Right renal cortex interstitium (tissue), 3 donors: ENCODE data around the gene MAF. TPM values are rescaled to one million over a fixed set of nuclear protein-coding genes. Genes with fewer than 3 reads are reported as not detected.

Experiments used
- DNase-seq, 3 donors: peaks; one replicate each; pipeline ENCODE4 v3.0.0-alpha.2; 2013; ENCODE audit warnings: low read depth in 3 of 3, low spot score in 2 of 3
- polyA plus RNA-seq, 3 donors: library from polyadenylated mRNA; unstranded; fragments of 120-200 nt; gene quantifications; one replicate each; pipeline ENCODE4 v1.2.1, GENCODE V29; 2013; ENCODE audit not compliant: insufficient read length in 3 of 3

Gene MAF
- polyA plus RNA-seq, 3 donors, result 38.2 to 47.0 (median 44.6) TPM

DNA sequence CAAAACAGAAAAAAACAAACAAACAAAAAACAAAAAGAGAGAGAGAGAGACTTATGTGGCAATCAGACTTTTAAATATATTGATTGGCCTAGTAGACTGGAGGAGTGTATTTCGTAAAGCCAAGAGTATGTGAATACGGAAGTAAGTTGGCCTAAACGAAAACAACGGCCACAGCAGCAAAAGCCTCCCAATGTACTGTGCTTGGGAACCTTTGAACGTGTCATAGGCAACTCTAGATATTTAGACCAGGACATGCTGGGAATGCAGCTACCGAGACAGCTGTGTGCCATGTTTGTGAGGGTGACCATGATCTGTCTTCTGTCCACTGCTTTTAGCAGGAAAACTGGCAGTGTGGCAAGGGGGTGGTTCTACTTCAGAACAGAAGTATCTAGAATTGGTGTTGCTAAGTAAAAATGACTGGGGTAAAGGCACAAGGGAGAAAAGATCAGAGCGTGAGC is 7.4 kb downstream of the MAF start:
- DNase-seq, result no peak

DNA sequence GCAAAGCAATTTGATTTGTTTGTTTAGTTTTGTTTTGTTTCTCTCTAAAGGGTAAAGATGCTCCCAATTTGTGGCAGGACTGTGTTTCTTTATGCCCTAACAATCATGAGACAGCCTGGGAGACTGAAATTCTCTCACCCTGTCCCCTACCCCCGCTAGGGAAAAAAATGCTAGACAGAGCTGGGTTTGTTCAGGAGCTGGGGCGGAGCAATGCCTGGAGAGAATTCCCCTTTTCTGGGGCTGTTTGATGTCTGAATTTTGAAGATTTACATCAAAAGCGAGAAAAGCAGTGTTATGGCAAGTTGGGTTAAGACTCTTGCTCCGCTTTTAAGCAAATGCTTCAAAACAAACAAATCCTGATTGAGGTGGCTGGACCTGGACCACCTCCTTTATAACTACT is 8.4 kb downstream of the MAF start:
- no peak for DNase-seq

DNA sequence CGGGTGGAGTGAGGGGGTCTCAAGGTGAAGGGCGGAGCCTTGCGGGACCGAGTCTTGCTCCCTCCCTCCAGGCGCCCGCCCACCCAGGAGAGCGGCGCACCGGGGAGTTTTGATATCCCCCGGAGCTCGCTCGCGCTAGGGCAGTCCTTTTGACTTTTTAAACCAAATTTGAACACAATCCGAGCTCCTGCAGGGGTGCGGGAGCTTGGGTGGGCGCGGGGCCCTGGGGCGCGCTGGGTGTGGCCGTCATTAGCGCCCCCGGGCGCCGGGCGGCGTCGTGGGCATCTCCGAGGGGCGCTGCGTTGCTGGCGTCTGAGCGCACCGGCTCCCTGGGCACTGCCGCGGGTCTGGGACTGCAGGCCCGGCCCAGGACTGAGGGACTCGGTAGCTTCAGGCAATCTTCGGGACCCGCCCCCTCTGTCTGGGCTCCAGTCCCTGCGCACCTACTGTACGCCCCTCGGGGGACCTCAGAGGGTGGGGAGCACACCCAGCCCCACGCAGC is 10.9 kb downstream of the MAF start:
- no peak for DNase-seq

DNA sequence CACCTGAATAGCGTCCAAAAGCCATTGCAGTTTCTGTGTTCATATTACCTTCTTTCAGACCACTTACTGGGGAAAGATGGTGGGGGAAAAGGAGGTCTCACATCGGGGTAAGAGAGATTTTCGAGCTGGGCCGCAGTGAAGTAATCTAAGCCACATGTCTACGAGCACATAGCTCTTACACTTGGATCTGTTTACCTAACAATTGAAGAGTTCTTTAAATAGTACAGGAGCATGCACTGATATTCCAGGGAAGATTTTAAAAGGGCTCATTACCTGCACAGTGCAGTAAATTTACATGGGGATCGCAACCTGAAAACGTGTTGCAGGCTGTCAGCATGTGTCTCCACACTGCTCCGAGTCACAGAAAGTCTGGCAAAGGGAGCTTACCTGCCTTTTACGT is 12.6 kb downstream of the MAF start:
- DNase-seq, result no peak

DNA sequence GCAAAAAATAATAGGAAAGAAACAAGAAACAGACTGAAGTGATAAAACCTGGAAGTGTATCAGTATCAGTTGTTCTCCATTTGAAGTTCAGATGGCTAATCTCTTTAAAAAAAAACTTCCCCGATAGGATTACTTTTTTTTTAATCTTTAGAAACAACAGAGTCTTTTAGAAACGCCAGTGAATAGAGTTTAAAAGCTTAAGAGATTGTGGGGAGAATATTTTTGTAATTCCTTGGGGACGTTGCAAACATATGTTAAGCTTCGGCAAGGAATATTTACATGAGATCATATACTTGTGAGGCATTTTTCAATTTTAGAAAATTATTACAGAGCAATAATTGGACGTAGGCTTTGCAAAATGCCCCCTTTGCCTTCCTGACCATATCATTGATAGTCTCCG is 13.2 kb downstream of the MAF start:
- no peak for DNase-seq

DNA sequence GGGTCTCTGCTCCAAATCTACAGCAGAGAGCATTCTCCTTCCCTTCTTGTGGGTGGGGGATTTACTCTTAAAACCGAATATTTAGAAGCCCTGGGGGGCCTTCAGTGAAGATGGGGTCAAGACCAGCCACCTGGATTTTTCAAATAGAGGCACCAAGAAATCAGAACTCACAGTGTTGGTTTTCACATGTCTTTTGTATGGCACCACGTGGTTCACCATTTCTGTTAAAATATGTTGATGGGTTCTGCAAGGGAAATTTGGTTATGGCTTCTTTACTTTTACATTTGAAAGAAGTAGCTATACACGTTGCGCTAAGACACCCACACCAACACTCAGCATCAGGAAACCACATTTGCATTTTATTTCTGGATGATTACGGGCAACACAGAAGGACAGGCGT is 17.7 kb downstream of the MAF start:
- DNase-seq, result no peak

DNA sequence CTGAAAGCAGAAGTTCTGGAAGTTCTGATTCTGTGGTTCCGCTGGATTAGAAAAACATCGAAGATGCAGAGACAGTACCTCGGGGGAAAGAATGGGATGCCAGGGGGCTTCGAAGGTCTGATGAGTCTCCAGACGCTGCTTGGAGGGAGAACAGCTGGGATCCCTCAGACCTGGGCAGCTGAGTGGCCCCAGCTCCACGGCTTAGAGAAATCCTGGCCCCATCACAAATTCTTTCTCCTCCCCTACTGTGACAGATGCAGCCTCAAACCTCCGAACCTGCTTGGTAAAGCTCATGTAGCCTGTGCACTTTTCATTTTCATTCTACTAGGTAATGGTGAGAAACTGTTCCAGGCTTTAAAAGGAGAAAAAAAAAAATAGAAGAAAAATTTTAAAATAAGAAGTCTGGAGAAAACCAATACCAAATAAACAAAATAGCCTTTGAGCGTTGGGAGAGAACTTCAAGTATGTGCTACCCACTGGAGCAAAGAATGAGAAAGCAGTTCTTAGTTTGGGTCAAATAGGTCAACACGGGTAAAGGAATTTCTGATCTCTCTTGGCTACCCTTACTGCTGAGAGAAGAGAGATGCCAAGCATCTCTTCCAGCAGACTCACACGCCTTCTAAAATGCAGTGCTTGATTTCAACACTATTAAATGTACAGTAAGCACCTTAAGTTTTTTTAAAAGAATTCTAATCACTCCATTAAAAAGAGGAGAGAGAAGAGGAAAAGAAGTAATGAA is 19.9 kb downstream of the MAF start:
- no peak for DNase-seq

DNA sequence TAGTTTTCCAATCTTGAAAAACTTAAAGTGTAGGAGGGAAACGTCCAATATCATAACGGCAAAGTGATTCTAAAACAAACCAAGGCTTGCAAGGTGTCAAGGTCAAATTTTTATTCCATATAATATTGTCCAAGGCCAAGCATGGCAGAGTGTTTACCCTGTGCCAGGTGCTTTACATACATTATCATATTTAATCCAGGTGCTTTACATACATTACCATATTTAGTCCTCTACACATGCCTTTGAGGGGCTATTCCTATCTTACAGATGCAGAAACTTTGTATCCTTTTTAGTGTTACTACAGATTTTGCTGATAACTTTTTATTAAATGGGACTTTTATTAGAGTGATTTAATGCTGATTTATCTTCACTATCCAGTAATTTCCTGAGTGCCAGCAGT is 23.9 kb downstream of the MAF start:
- DNase-seq, result no peak

DNA sequence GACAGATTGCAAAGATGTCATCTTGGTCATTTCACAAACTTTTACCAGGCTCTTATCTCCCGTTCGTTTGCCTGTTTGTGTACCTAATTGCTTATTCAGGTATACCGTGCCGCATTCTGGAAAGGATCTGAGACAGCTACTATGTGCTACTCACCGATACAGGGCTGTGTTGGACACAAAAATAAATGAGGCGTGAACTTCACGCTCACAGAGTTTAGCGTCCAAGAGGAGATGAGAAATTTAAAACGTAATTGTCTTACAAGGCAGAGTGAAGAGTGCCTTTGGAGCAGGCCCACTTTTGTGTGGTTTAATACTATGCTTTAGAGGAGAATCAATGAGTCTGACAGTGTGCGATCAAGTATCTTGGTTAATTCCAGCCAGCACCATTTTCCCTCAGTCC is 26.7 kb downstream of the MAF start:
- no peak for DNase-seq

DNA sequence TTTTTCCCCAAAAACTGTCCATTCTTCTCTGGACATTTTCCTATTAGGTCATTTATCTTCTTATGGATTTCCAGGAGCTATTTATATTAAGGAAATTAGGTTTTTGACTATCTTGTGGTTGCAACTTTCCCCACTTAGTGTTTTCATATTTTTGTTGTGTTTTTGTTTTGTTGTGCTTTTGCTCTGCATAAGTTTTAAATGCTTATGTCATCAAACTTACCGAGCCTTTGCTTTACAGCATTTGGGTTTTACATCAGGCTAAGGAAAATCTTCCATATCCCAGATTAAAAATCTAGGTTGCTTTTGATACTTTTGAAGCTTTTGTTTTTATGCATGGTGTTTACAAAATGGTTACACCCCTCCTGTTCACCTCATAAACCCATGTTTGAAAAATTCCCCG is 27.5 kb downstream of the MAF start:
- DNase-seq, result no peak

DNA sequence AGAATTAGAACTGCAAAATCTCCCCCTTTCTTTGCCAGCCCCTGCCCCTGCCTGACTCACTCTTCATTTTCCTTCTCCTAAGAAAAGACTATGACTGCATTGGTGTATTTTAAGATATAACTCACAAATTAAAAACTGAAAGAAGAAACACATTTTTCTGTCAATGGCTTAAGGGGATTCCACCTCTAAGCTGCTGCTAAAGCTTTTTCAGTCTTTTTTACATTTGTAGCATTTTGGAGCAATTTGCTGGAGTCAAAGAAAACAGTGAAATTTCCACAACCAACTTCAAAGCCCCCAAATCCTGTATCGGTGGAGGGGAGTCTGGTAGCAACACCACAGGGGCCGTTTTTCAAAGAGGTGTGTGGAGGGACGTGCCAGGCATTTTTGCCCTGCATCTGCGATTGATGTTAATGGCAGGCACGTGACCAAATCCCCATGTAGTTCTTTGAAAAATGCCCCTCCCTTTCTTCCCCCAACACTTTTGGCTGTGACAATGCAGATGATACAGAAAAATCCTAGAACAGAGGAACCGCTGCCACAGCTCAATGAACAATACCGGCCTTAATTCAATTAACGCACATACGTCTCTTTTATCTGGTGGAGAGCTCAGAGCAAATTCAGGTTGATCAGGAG is 28.5 kb downstream of the MAF start:
- DNase-seq, result no peak

DNA sequence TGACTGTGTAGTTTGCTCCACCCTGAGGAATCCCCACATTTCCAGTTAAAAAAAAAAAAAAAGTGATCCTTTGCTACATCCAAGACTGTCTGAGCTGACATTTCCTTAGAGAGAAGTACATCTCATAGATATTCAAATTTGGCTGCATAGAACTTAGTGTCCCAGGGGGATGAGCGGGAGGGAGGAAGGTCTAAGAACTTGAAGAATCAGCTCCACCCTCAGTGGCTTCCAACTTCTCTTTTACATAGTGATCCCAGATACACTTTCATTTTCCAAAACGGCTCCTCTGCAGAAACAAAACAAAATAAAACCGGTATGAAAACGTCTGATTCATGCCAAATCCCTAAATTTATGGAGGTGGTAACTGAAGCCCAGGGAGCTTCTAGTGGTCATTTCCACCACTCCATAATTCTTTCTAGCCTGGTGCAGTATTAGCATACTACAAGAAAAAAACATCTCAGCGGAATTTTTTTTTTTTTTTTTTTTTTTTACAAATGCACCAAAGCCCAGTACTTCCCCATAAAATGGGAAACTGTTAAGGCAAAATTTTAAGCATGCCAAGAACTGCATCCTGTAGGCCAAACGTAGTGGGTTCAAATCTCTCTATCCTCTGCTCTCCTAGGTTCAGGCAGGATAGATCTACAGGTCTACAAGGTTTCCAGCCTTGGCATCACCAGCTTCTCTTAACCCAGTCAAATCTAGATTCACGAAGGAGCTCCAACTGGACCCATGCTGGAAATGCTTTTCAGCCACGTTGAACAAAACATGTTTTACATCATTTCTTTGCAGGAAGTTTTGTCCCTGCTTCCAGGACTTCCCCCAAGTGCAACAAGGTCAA is 29.3 kb downstream of the MAF start:
- DNase-seq, result no peak

DNA sequence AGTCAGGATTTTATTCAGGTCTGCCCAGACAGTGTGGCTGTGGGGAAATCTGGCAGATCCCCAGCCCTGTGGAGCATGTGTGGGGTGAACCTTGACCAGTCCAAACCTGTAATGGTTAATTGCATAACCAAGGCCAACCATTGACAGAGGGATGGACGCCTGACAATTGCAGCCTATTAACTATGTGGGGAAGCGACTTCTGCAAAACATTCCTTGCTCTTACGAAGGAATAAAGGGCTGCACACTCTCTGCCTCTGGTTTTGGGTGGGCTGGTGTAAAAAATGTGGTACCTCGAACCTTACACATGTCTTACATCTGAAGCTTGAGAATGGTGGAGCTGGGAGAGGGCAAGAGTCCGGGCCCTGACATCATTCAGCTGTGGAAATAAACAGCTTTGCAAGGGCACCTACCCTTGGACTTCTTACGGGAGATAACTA is 35.8 kb downstream of the MAF start:
- DNase-seq, result no peak

DNA sequence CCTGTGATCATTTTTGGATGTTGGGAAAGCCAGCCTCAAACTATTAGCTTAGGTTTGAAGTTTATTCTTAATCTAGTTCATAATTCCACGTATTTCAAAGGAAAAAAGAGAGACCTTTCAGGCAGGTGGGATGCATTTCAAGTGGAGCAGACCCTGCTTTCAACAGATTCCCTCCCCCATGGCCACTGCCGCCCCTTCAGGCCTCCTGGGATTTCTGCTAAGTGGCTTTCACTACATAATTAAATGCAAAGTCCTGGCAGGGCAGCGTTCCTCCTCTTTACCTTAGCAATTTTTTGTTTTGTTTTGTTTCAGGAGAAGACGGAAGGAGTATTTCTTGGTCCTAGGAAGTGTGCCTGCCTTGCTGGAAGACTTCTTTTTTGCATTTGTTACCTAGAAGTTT is 36.6 kb downstream of the MAF start:
- no peak for DNase-seq

DNA sequence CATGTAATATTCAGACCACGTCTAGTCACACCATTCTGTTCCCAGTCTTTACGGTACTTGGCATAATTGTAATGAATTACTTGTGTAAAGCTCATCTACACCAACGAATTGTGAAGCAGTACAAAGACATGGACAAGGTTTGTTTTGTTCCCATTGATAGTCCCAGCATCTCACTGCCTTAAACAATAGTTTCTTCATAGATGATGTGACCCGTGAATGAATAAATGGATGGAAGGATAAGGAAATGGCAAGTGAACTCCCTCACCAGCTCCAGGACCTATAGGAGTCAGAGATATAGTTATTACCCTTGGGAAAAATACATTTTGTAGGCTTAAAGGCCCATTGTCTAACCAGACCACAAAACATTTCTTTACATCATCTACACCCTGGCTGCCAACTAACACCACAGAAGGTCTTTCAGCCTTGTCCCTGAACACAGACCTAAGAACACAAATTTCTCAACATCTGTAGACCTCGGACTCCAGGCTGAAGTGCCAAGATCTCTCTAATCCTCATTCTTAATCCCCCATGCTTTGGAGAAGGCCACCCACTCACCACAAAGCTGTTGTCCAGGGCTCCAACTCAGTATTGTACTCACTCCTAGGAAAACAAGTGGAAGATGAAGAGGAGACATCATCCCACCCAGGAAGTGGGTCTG is 38.2 kb downstream of the MAF start:
- no peak for DNase-seq

DNA sequence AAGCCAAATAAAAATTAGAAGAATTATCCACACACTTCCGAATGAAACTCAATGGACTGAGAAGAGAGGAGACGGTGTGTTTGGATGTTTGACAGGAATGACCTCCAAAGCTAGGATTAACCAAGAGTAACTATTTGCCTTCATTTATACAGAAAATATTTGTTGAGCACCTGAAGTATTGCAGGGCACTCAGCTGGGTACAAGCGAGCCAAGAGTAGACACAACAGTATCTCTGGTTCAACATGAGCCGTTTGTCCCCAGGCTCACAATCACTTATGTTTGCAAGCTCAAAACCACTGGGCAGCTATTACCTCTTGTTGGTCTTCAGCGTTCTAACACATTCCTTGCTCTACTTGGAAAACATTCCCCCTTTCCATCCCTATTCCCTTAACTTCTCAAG is 38.8 kb downstream of the MAF start:
- no peak for DNase-seq

DNA sequence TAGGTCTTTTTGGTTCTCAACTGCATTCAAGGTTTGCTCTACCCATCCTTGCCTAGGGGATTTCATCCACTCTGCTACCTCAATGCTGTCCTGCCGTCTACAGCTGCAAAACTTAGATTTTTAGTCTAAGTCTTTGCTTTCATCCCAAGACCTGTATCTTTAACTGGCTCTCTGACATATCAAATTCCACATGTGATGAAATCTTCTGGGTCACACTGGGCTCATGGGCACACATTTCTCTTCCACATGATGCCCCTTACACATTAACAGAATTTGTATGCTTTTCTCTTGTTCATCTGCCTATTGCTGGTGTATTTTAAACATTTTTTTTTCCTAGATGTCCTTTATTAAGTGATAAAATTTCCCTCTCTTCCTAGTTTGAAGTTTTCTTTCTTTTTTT is 39.6 kb downstream of the MAF start:
- no peak for DNase-seq

DNA sequence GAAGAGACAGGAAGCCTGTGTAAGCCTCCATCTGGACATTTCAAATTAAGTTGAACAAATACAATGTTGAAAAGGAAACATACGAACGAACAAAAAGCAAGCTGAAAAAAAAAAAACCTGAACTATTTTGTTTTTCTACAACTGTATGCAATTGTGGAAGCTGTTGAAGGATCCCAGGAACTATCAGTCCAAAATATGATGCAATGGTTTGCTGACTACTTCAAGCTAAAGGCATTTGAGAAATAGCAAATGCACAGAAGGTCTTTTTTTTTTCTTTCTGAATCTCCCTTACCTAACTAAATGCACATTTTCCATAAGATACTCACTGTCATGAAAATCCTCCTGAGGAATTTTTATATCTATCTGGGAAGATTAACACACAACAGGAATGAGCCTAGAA is 40.2 kb downstream of the MAF start:
- no peak for DNase-seq

DNA sequence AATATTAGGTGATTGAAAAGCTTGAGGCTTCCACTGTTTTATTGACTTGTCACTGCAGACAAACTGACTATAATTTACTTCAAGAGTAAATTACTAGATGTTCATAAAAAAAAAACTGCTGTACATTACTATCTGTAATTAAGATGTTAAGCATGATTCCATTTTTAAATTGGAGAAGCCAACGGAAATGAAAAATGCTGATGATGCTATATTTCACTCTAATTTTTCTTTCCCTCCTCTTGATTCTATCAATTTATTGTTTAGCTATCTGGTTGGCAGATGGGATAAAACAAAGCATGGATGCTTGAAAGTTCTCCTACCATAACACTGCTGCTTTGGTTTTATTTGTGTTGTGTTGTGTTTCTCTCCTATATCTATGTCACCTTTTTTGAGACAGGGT is 41.0 kb downstream of the MAF start:
- no peak for DNase-seq

DNA sequence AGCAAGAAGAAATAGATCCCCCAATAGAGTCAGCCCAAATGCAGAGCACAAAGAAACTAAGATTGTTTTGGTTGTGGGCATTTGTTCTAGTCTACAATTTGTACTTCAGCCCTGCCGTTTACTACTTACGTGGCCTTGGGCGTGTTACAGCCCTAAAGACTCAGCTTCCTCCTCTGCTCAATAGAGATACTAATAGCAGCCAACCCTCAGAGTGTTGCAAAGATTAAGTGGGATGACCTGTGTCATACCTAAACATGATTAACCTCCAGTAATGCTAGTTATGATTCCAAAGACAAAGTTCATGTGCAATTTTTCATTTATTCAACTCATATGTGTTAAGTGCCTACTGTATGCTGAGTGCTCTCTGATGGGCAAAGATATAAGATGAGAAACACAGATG is 43.1 kb downstream of the MAF start:
- DNase-seq, result no peak

DNA sequence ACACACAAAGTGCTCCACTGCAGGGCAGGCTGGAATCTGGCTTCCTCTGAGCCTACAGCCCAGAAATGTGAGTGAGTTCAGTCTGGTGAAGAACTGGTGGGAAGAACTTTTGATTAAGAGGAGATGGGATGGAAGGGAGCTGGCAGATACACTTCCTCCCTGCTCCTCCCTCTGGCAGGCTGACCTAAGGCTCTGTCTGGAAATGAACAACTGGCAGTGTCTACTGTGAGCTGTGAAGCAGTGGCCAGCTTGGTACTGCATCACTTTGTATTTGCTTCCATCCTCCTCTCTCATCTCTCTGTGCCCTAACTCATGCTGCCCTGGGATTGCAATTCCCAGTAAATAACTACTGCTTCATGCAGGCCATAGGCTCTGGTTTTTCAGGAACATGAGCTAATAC is 45.6 kb downstream of the MAF start:
- no peak for DNase-seq
